ENCODE measurements around the gene WWC1.
"Not testable (repeated sequence)": the region's sequence is repeated elsewhere in the genome, so short reads cannot be mapped to it uniquely, and the experiment has no call there.

The WWC1 gene

DNA sequence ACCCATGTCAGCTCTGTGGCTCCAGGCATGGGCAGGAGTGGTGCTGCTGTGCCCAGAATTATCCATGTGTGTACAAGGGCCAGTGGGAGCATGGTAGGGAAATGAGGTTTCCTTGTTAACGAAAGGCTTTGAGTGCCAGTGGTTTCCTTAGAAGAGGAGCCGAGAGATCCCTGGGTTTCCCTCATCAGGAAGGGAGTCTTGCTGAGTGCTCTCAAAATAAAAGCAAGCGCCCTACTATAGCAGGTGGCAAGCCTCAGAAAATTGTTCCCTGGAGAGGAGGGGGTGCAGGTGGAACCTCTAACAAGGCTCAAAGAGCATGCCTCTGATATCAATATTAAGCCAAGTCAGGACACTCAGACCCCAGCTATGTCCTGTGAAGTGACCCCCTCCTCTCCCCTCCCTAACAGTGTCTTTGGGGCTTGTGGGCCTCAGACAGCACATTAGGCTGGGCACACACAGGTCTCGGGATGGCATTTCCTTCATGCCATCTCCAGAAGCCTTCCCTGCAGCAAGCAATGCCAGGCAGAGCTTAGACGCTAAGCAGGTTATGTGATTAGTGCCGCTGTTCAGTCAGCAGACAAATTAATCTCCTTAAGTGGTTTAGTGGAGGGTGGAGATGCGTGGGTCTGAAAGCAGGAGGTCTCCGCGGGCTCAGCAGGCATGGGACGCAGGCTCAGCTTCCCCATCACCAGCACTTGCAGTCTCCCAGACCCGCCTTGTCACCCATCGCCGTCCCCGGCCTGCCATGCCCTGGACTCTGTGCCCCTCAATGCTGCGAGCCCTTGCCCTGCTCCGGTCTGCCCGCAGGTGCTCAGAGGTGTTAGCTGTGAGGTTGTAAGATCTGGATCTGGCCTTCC is 134.8 kb downstream of the WWC1 start:
- no peak for DNase-seq (ENCODE audit: low read depth, low spot score)
- H3K27ac ChIP-seq = no peak overlapping the region

DNA sequence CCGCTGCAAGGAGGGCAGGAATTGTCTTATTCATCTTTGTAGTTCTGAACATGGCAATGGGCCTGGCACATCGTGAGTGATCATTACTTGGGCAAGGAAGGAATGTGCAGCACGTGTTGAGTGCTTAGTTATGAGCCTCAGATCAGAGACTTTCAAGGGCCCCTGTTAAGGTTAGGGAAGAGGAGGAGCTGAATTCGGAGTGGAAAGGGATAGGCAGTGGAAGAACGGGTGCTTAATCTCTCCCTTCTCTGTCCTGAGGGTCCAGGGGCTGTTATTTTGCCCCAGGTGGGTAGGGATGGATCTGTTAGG is 135.4 kb downstream of the WWC1 start:
- DNase-seq (ENCODE audit: low read depth, low spot score) = no peak
- no peak overlapping the region for H3K27ac ChIP-seq

DNA sequence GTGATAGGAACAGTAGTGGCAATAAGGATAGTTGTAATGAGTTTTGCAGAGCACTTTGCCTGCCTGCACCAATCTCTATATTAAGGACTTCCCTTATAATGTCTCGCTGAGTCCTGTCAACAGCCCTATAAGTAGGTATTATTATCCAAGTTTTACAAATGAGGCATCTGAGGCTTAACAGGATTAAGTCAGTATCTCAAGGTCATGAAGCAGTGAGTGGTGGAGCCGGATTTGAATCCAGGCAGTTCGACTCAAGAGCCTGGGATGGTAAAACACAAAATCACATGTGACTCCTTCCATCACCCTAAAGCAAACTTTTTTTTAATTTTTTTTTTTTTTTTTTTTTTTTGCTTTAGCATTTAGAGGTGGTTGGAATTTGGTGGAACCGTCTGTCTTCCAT is 135.8 kb downstream of the WWC1 start:
- no peak for DNase-seq (ENCODE audit: low read depth, low spot score)

DNA sequence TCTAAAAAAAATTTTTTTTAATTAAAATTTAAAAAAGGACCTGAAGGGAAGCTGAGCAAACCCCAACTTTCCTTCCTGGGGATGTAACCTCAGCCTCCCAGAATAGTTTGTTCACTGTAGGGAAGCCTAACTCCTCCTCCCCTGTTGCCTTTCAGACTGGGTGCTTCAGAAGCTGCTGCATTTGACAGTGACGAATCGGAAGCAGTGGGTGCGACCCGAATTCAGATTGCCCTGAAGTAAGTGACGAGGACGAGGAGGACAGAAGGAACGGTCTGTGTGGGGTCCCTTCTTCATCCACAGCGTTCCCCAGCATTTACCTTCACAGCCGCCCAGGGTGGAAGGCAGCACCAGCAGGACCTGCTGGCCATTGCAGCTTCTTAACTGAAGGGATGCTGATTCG is 137.1 kb downstream of the WWC1 start:
- H3K27ac ChIP-seq = no peak overlapping the region
- DNase-seq (ENCODE audit: low read depth, low spot score) = no peak

More for the DNA sequence above, 135.8 kb downstream of the WWC1 start:
- H3K27ac ChIP-seq = no peak overlapping the region

DNA sequence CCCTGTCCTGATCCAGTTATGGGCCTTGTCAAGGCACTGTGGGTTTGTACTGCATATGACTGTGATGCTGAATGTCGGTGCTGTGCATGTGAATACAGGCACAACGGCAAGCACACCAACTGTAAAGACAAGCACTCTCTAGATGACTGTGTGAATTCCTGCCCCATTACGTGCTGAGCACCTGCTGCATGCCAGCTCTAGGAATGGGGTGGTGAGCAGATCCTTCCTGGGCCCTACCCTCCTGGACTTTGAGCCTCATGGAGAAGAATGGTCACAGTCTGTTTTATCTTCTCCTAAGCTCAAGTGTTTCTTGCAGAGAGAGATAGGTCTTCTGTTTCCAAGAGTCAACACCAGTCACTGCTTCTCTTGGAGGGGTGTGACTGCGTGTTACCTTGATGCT is 138.9 kb downstream of the WWC1 start:
- DNase-seq (ENCODE audit: low read depth, low spot score) = no peak
- H3K27ac ChIP-seq = peak overlapping the region; percentile 50

DNA sequence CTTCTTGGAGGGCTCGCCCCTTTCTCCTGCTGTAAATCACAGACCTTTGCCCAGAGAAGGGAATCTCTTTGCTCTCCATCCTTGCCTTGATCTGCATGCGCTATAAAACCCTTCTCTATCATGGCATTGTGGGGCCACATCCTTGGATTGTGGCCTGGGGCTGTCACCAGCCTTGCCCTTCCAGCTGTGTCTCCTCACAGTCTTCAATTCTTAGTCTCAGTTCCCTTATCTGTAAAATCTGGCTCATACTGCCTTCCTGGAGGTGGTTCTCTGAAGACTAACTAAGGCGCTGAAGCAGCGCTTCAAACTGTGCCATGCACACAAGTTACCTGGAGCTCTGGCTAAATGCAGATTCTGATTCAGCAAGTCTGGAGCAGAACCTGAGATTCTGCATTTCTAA is 141.5 kb downstream of the WWC1 start:
- DNase-seq (ENCODE audit: low read depth, low spot score) = no peak
- no peak overlapping the region for H3K27ac ChIP-seq

DNA sequence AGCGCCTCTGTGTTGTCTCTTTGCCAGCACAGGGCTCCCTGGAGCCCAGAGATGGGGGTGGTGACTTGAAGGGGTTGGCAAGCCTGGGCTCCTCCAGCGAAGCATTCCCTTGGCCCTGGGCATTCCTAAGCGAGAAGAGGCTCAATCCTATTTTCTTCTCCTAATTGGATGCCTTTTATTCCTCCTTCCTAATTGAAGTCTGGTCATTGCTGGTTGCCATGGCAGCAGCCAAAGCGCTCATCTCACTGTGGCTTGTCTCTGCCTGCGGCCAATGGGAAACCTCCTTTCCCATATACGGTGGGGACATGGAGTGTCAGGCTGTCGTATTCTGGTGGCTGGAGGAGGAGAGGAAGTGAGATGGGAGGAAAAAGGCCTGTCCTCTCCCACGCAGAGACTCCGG is 142.6 kb downstream of the WWC1 start:
- no peak for DNase-seq (ENCODE audit: low read depth, low spot score)
- no peak overlapping the region for H3K27ac ChIP-seq

DNA sequence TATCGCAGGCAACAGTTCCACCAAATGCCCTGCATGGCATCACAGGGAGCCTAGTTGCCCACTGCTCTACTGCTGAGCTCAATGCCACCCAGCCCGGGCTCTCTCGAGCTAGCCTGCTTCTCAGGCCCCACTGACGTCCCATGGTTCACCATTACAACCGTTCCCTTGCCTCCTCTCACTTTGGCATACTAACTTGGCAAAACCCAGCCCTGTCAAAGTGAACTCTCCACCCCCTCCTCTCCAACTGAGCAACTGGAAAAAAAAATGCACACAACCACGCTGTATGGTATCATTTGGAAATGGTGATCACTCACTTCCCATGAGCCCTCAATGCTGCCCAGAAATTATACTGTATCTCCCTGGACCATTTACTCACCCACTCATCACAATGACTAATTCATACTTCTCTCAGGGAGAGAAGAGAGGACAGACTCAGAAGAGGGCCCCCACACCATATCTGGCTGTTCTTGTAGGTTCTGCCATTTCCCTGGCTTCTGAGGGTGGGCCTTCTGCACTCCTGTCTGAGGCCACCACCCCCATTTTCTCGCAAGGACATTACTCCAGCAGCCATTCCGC is 143.4 kb downstream of the WWC1 start:
- H3K27ac ChIP-seq = no peak overlapping the region
- DNase-seq (ENCODE audit: low read depth, low spot score) = no peak

DNA sequence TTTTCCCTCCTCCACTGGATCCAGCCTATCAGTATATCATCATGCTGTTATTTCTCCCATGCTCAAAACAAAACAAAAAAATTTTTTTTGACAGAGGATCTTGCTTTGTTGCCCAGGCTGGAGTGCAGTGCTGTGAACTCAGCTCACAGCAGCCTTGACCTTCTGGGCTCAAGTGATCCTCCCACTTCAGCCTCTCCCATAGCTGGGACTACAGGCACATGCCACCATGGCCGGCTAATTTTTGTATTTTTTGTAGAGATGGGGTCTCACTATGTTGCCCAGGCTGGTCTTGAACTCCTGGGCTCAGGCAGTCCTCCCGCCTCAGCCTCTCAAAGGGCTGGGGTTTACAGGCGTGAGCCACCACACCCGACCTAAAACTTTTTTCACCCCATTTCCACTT is 143.9 kb downstream of the WWC1 start:
- not testable (repeated sequence) for DNase-seq (ENCODE audit: low read depth, low spot score); H3K27ac ChIP-seq

DNA sequence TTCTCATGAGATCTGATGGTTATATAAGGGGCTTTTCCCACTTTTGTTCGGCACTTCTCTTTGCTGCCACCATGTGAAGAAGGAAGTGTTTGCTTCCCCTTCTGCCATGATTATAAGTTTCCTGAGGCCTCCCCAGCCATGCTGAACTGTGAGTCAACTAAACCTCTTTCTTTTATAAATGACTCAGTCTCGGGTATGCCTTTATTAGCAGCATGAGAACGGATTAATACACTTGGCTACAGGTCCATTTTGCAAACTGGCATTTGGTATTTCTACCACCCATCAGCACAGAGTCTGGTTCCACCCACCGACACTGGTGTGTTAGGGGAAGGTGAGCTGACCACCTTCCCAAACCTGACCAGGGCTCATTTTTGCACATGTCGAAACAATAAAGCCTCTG is 146.9 kb downstream of the WWC1 start:
- H3K27ac ChIP-seq = no peak overlapping the region
- no peak for DNase-seq (ENCODE audit: low read depth, low spot score)

DNA sequence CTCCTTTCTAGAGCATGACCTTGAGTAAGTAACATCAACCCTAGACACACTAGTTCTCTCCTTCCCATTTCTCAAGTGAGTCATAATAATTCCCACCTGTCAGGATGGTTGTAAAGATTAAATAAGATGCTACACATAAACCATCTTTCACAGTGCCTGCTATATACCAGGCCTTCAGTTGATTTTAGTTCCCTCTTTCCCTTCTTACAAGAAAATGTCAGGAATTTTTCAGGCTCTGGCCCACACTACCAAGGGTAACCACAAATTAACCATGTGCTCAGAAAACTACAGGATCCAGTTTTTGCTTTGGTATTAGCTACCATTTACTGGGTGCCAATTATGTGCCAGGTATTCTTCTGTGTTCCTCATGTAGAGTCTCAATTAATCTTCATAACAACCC is 152.1 kb downstream of the WWC1 start:
- H3K27ac ChIP-seq = no peak overlapping the region
- DNase-seq (ENCODE audit: low read depth, low spot score) = no peak

DNA sequence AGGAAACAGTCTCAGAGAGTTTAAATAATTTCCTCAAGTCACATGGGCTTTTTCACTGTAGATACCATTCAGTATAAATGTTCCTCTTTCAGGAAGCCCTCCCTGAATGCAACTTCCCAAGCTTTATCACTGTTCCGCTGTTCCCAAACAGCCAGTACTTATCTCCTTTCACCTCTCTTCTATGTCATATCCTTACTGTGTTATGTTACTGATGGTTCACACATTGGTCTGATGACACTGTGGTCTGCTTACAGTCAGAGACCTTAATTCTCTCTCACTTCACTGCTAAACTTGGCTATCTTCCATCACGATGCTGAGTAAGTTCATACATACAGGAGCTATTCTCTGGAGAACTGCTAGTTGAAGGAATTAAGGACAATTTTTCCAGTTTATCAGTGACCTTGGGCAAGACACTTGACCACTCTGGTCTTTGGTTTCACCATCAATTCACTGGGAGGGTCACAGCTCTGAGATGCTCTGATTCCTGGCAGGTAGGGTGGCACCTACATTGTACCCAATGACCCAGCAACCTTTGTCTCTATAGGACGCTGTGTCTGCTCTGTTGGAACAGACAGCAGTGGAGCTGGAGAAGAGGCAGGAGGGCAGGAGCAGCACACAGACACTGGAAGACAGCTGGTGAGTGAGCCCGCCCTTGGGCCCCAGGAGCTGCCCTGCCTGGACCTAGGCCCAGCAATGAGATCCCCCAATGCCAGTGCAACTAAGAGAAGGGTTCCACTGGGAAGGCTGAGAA is 152.7 kb downstream of the WWC1 start:
- DNase-seq (ENCODE audit: low read depth, low spot score) = no peak

DNA sequence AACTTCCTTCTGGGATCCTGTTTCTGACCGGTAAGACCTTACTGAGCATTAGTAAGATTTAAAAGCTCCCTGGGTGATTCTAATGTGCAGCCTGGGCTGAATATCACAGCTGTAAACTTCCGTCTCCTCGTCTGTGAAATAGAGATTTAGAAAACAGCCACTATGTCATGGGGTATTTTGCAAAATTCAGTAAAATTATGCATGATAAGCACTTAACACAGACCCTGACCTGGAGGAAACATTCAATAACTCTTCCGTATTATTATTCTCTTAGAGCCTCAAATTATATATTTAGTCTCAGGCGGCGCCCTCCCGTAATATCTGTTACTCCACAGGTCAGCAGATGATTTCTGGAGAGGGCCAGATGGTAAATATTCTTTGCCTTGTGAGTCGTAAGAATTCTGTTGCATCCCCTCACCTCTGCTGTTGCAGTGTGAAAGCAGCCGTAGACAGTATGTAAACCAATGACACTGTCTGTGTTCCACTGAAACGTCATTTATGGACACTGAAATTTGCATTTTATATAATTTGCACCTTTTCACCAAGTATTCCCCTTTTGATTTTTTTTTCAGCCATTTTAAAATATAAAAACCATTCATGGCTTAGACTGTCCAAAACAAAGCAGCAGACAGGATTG is 155.7 kb downstream of the WWC1 start:
- DNase-seq (ENCODE audit: low read depth, low spot score) = no peak
- no peak overlapping the region for H3K27ac ChIP-seq

More for the DNA sequence above, 152.7 kb downstream of the WWC1 start:
- no peak overlapping the region for H3K27ac ChIP-seq

DNA sequence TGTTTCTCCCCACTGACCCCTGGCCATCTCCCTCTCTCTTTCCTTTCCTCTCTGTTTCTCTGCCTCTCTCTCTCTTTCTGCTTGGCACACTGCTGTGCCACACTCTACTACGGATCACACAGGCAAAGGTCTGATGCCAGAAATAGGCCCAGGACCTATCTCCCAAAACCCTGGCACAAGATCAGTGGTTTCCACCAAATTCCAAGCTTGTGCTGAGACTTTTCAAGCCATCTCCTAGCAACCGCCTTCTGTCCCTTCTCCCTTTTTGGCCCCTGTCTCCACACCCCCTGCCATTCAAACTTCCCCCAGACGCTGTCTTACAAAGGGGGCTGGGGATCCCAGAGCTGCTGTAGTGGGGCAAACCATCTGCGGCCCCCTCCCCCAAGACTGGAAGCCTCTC is 156.4 kb downstream of the WWC1 start:
- H3K27ac ChIP-seq = no peak overlapping the region
- no peak for DNase-seq (ENCODE audit: low read depth, low spot score)

DNA sequence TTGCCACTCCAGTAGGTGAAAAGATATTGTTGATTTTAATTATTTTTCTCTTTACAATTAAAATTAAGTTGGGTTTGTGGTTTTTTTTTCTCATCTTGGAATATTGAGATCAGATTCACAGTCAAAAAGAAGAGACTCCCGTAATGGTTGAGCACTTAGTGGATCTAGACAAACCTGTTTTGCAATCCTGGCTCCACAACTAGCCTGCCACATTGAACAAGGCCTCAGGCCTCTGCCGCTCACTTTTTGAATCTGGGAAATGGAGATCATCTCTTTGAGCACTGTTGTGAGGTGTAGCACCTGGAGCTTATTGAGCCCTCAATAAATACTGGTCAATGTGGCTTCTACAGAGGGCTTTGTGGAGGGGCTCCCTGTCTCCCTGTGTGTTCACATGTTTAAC is 157.7 kb downstream of the WWC1 start:
- peak; percentile 8 for DNase-seq (ENCODE audit: low read depth, low spot score)
- H3K27ac ChIP-seq = no peak overlapping the region

DNA sequence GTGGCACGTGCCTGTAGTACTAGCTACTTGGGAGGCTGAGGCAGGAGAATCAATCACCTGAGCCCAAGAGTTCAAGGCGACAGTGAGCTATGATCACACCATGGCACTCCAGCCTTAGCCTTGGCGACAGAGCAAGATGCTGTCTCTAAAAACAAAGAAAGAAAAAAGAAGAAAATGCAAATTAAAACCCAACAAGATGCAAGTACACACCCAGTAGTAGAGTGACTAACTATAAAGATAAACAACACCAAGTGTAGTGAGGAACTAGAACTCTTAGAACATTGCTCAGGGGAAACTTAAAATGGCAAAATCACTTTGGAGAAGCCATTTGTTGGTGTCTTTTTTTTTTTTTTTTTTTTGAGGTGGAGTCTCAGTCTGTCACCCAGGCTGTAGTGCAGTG is 160.1 kb downstream of the WWC1 start:
- H3K27ac ChIP-seq = no peak overlapping the region
- DNase-seq (ENCODE audit: low read depth, low spot score) = no peak

DNA sequence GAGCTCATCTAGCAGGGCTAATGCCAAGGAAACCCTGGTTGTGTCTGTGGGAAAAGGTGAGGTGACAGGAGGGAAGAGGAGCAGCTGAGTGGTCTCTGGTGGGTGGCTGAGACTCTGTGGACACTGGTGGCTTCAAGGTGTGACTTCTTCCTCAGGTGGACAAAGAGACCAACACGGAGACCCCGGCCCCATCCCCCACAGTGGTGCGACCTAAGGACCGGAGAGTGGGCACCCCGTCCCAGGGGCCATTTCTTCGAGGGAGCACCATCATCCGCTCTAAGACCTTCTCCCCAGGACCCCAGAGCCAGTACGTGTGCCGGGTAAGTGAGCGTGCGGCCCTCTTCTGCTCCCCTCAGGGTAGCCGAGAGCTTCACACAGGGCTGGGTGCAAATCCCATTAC is 163.8 kb downstream of the WWC1 start:
- no peak for DNase-seq (ENCODE audit: low read depth, low spot score)
- no peak overlapping the region for H3K27ac ChIP-seq

DNA sequence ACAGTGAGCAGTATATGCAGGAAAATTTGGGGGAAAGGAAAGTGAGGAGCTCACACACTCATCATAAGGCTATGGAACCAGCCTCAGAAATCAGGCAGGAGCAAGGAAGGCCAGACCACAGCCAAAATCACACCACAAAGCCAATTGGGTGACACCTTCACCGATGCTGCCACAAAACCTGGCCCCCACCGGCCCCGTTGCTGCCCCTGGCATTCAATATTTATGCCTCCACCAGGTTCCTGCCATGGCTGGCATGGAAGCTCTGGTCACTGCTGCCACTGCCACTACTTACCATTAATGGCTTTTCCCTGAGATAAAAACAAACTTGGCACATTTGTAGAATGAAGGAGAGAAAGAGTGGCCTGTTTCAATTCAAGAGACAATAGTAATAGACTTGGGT is 166.1 kb downstream of the WWC1 start:
- DNase-seq (ENCODE audit: low read depth, low spot score) = no peak
- H3K27ac ChIP-seq = no peak overlapping the region

DNA sequence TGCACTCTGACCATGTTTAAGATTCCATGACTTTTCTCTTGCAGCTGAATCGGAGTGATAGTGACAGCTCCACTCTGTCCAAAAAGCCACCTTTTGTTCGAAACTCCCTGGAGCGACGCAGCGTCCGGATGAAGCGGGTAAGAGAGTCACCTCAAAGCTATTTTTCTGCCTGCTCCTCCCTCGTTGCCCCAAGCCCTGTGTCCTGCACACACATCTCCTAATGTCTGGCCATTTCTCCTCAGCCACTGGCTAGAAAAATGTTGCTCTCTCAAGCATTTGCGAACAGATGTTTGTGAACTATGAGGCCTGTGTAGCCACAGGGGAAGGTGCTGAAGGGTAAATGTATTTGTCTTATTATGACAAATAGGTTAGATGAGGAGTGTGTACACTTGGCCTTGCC is 169.2 kb downstream of the WWC1 start:
- H3K27ac ChIP-seq = no peak overlapping the region
- no peak for DNase-seq (ENCODE audit: low read depth, low spot score)

DNA sequence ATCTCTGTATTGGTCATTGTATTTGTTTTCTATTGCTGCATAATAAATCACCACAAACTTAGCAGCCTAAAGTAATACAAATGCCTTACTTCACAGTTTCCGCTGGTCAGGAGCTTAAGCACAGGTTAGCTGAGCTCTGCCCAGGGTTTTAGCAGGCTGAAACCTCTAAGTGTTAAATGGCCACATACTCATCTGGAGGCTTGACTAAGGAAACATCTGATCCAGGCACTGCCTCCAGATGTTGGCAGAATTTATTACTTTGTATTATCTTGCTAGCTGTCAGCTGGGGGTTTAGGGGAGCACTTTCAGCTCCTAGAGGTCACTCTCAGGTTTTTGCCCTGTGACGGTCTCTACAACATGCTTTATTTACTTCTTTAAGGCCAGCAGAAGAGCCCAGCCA is 171.6 kb downstream of the WWC1 start:
- no peak overlapping the region for H3K27ac ChIP-seq
- DNase-seq (ENCODE audit: low read depth, low spot score) = no peak

DNA sequence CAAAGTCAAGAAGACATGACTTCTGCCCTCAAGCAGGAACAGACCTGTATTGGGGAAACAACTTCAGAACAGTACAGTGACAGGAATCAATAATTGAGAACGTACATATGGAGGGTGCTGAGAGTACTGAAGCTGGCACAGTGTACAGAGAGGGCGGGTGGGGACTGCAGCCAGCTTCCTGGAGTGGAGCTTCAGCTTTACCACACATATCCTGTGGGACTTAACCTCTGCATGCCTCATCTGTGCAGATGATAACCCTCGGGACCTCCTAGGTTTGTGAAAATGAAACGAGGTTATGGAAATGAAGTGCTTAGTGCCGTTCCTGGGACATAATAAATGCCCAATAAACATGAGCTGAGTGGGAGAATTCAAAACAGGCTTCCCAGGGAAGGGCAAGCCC is 172.8 kb downstream of the WWC1 start:
- no peak for DNase-seq (ENCODE audit: low read depth, low spot score)
- H3K27ac ChIP-seq = no peak overlapping the region

Measured in epithelial cell of prostate (primary cell).